Kidney (tissue), 14 donors: ENCODE results near the gene ACTR1A. TPM values are rescaled to one million over a fixed set of nuclear protein-coding genes. Genes with fewer than 3 reads are reported as not detected.

Experiments used
- DNase-seq, 5 donors: peaks; one replicate each; pipeline ENCODE4 v3.0.0-alpha.2; 2013 to 2020
- FAIRE-seq: peaks from 2 replicates; lab custom pipeline; 2012; peaks lifted over from hg19 to GRCh38; lab: Jason Lieb, UNC
- H3K27ac ChIP-seq, 2 donors: one replicate each; pipeline ENCODE4 v1.7.0; 2013; ENCODE audit warnings: low read depth in 2 of 2, low read length in 2 of 2, inconsistent platforms in 1 of 2
- H3K27me3 ChIP-seq: one replicate; pipeline ENCODE4 v1.7.1; 2013; ENCODE audit warnings: low read length, inconsistent platforms; ENCODE audit not compliant: control insufficient read depth, insufficient read depth
- H3K36me3 ChIP-seq, 3 donors: one replicate each; pipeline versions ENCODE4 v1.7.0 to v1.7.1; 2013; ENCODE audit warnings: low read length in 3 of 3, control low read depth in 1 of 3, inconsistent platforms in 1 of 3; ENCODE audit not compliant: insufficient read depth in 3 of 3, control insufficient read depth in 2 of 3
- H3K4me1 ChIP-seq, 3 donors: one replicate each; pipeline versions ENCODE4 v1.7.0 to v1.7.1; 2013; ENCODE audit warnings: low read length in 3 of 3, inconsistent platforms in 1 of 3, low read depth in 1 of 3; ENCODE audit not compliant: control insufficient read depth in 2 of 3, insufficient read depth in 2 of 3
- H3K4me3 ChIP-seq, 3 donors: one replicate each; pipeline versions ENCODE4 v1.7.0 to v1.8.1; 2013; ENCODE audit warnings: low read length in 3 of 3, control low read depth in 1 of 3, inconsistent platforms in 1 of 3
- H3K9ac ChIP-seq, 3 donors: one replicate each; pipeline versions ENCODE4 v1.7.0 to v1.7.1; 2013; ENCODE audit warnings: low read length in 3 of 3, control low read depth in 1 of 3, inconsistent platforms in 1 of 3
- H3K9me3 ChIP-seq, 3 donors: one replicate each; pipeline versions ENCODE4 v1.7.0 to v1.7.1; 2013; ENCODE audit warnings: low read length in 3 of 3, control low read depth in 1 of 3, inconsistent platforms in 1 of 3; ENCODE audit not compliant: control insufficient read depth in 2 of 3, insufficient read depth in 1 of 3
- CTCF ChIP-seq: IDR thresholded peaks from 3 replicates; pipeline ENCODE4 v1.5.1; 2012; ENCODE audit warnings: mild to moderate bottlenecking, moderate library complexity, borderline replicate concordance; ENCODE audit not compliant: insufficient read depth; ENCODE audit errors: extremely low read depth
- intact Hi-C: fragments of 100-400 bp; cut with DNase I; formaldehyde crosslinking; loops from one replicate; pipeline ENCODE4 v1.11.1; 2022
- polyA plus RNA-seq: library from polyadenylated mRNA; stranded (reverse); fragments of 350-450 nt; fragmentation: Illumina TruSeq; extraction: RNeasy Lipid Tissue Mini Kit (QIAGEN cat#74804); gene quantifications from one replicate; pipeline ENCODE4 v1.2.3, GENCODE V29; 2014; ENCODE audit warnings: low read depth, low replicate concordance; ENCODE audit not compliant: insufficient read depth
- total RNA-seq: library from RNA; stranded (reverse); fragmentation: NEBNext Ultra II Directional; extraction: Animal tissue kit (Norgen Biotek cat#: 25700); gene quantifications from one replicate; pipeline ENCODE4 v1.2.1, GENCODE V29; 2021
- donor health status: control.
- donor health status: control.
- donor health status: control.
- donor health status: control.
- donor health status: control.
- donor health status: DM: yes; HTN: yes; CAD: no.
- donor health status: Normal renal cell carcinoma (clear cell type).

ACTR1A gene
- total and polyA plus RNA-seq, 2 donors from 2014 or later = 74.2 to 74.7 TPM

DNA sequence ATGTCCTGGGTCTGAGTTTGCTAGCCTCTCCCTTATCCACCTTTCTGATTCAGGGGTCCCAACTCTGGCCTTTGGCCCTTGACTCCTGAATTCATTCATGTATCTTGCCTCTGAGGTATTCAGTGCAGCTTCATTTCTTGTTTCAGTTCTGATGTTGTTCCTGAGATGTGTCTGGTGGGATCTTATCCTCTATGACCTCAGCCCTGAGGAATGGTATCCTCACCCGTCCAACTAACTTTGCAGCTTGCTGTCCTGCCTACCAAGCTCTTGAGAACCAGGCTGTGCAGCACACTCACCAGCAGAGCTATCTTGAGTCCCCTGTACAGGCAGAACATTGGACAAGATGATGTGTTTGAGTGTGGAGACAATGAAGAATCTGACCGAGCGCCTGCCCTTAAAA, 15.0 kb upstream of the ACTR1A start:
- DNase-seq (no peak), FAIRE-seq (no peak)
- H3K4me1 ChIP-seq = peaks cover 0 to 16% (median 12%) of the 10 kb centered on the region in 3 donors
- intact Hi-C loops = loop anchor here (10.0 kb wide), 1 partner anchor 67 kb away; no protein-coding TSS in a partner anchor
- H3K27ac ChIP-seq = no peak overlapping the region
- no peaks in the 10 kb centered on the region for H3K27me3 ChIP-seq
- no peak overlapping the region for H3K9ac ChIP-seq
- no peak for TF ChIP-seq CTCF
- no peaks in the 10 kb centered on the region for H3K9me3 ChIP-seq
- H3K4me3 ChIP-seq = no peak overlapping the region
- peaks cover 2 to 10% (median 2%) of the 10 kb centered on the region in 3 donors for H3K36me3 ChIP-seq

- intact Hi-C loops = loop anchor here (10.0 kb wide), 1 partner anchor 69 kb away; no protein-coding TSS in a partner anchor
- peaks cover 2 to 7% (median 3%) of the 10 kb centered on the region in 3 donors for H3K36me3 ChIP-seq
Observed at GRCh38 chr10:102515724-102516123, 13.2 kb upstream of the ACTR1A start.

GRCh38 chr10:102514487-102515311, 12.2 kb upstream of the ACTR1A start:
- FAIRE-seq = peak; percentile 62
- Histone ChIP-seq H3K4me1 (peaks cover 3 to 23% (median 21%) of the 10 kb centered on the region in 3 donors), H3K36me3 (peaks cover 3 to 8% (median 5%) of the 10 kb centered on the region in 3 donors), H3K27ac (peak overlapping the region; percentile 82 to 93), H3K9me3 (no peaks in the 10 kb centered on the region), H3K9ac (peak overlapping the region in 1 of 3 donors; percentile 58), H3K27me3 (no peaks in the 10 kb centered on the region), H3K4me3 (no peak overlapping the region)
- DNase-seq = peak; percentile 72 to 89 (median 84)
- no peak for TF ChIP-seq CTCF
- intact Hi-C loops = loop anchor here (10.0 kb wide), 1 partner anchor 70 kb away; no protein-coding TSS in a partner anchor

More at GRCh38 chr10:102515724-102516123, 13.2 kb upstream of the ACTR1A start:
- DNase-seq (no peak), FAIRE-seq (no peak)
- no peak overlapping the region for H3K4me3 ChIP-seq
- peaks cover 3 to 23% (median 21%) of the 10 kb centered on the region in 3 donors for H3K4me1 ChIP-seq
- TF ChIP-seq CTCF = no peak
- no peaks in the 10 kb centered on the region for H3K27me3 ChIP-seq
- H3K9me3 ChIP-seq = no peaks in the 10 kb centered on the region
- H3K9ac ChIP-seq = no peak overlapping the region
- peak overlapping the region; percentile 43 to 75 for H3K27ac ChIP-seq
